ENCODE measurements around the gene CDCP1.

DNA sequence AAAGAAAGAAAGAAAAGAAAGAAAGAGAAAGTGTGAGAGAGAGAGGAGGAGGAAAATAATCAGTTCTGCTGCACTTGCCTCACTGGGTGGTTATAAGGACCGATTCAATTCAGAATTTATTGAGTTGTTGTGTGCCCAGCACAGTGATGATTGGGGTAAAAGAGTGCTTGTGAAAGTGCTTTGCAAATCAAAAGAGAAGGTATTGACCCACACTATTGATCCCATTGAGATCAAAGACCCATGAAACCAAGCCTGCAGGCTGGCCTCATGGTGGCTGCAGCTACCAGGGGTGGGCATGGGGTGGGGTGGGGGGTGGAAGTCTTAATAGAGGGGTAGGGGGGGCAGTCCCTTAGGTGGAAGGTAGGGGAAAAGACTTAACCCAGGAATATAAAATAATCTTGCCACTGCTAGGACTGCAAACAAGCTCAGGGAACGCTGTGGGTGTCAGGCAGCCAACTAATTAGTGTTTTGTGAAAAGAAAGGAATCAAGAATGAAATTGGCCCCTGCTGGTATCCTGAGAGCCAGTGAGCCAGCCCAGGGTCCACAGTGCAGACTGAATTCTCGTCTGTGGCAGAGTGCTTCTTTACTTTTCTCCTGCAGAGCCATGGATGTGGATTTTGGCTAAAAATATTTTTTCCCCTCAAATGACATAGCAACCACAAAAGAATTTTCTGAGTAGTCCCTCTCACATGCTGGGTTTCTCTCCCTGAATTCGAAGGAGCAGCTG is 85.8 kb downstream of the CDCP1 start:
- TF ChIP-seq, protein P1, sequence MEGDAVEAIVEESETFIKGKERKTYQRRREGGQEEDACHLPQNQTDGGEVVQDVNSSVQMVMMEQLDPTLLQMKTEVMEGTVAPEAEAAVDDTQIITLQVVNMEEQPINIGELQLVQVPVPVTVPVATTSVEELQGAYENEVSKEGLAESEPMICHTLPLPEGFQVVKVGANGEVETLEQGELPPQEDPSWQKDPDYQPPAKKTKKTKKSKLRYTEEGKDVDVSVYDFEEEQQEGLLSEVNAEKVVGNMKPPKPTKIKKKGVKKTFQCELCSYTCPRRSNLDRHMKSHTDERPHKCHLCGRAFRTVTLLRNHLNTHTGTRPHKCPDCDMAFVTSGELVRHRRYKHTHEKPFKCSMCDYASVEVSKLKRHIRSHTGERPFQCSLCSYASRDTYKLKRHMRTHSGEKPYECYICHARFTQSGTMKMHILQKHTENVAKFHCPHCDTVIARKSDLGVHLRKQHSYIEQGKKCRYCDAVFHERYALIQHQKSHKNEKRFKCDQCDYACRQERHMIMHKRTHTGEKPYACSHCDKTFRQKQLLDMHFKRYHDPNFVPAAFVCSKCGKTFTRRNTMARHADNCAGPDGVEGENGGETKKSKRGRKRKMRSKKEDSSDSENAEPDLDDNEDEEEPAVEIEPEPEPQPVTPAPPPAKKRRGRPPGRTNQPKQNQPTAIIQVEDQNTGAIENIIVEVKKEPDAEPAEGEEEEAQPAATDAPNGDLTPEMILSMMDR (conservative IDR thresholded peaks at IDR 0.05; ENCODE audit: low read depth, low read length), result no peak
- no peak for TF ChIP-seq EZH2 (IDR thresholded peaks at IDR 0.05; ENCODE audit: borderline replicate concordance, low read depth, low read length, poor library complexity, severe bottlenecking)
